GM18868 (cell line): ENCODE results near the gene ANO10.

ENCODE experiments used
- ATAC-seq: cut with Tn5 transposase; IDR thresholded peaks from one replicate; pipeline ENCODE4 v1.9.1; 2021; ENCODE audit warnings: mild to moderate bottlenecking, moderate library complexity; ENCODE audit not compliant: unreplicated experiment

ANO10 gene

DNA sequence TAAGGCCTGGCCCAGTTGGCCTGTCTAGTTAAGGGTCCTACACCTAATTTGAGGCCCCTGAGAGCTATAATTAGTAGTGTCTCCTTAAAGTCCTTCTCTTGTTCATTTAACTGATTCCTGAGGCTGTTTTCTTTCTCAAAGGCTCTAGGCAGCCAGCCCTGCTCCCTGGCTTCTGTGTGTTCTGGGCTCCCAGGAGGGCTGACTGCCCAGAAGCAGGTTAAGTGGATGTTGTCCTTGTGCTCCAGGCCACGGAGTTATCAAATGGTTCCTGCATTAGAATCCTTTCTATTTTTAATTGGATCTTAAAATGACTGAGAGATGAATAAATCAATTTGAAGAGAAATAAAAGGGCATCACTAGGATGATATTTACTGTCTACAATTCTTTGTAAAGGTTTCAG, 195.4 kb downstream of the ANO10 start:
- ATAC-seq = no peak

DNA sequence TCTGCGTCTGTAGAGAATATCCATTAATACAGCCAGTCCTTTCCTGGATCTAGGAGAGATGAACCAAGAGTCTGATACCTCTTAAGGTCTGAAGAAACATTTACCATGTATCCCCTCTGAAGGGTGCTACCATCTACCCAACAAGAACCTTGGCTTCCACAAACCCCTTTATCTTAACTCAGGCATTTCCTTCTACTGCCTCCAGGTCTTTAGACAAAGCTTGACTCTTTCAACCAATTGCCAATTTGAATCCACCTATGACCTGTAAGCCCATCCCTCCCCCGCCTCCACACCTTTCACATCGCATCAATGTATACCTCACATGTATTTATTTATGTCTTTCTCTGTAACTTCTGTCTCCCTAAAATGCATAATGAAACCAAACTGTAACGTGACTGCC, 196.0 kb downstream of the ANO10 start:
- ATAC-seq = no peak

DNA sequence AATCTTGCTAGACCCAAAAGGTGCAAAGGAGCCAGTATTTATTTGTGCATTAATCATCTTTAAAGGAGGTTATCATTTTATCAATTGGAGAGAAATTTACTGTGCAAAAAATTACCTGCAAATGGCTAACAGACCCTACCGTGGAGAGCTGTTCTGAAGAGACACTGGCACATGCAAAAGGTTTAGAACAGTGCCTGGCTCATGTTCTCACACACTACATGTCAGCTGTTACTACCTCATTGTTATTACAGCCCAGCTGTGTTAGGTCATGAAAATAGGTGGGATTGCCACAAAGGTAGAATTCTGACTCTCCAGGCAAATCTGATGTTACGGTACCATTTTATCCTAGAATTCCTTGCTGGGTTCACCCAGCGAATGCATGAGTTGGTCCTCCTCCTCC, 198.2 kb downstream of the ANO10 start:
- no peak for ATAC-seq

DNA sequence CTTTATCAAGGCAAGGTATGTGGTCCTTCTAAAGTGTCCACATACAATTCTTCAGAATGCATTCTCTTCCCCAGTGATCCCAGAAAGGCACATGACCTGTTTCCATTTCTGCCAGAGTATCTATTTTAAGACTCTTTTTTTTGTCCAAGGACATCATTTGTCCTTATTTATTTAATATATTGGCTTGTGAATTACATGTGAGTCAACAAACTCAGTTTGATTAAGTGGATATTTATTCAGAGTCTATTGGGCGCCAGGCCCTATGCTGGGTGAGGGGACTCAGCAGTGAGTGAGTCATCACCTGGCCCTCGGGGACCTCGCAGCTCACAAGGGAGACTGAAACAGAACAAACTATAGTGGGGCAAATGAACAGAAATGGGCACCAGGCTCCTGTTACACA, 198.7 kb downstream of the ANO10 start:
- no peak for ATAC-seq

DNA sequence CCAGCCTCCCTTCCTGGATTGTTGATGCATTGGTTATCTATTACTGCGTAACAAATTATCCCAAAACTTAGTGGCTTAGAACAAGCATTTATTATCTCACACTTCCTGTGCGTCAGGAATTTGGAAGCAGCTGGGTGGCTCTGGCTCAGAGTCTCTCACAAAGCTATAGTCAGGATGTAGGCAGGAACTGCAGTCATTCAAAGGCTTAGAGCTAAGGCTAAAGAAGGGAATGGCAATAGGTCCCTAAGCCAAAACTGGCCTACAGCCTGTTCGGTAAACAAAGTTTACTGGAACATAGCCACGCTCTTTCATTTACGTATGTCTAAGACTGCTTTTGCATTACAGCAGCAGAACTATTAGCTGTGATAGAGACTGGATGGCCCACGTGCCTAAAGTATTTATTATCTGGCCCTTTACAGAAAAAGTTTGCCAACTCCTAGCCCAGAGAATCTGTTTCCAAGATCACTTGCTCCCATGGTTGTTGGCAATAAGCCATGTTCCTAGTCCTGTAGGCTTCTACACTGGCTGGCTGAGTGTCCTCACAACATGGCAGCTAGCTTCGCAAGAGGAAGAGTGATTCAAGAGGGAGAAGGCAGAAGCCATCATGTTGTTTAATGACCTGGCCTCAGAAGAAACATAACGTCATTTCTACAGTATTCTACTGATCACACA, 203.1 kb downstream of the ANO10 start:
- ATAC-seq = no peak

DNA sequence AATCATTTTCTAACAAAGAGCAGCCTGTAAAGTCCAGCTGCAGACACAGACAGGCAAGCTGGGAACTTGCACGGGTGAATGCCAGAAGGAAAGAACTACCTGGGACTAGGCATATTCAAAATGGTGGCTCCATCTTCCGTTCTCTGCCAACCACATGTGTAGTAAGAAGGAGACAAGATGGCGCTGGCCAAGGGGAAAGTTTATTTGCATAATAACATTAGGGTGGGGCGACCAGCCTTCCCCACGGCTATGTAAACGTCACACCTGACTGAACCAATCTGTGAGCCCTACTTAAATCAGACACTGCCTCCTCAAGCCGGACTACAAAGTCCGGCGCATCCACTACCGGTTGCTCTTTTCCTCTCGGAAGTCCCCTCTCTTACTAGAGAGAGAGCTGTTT, 204.7 kb downstream of the ANO10 start:
- ATAC-seq = no peak

DNA sequence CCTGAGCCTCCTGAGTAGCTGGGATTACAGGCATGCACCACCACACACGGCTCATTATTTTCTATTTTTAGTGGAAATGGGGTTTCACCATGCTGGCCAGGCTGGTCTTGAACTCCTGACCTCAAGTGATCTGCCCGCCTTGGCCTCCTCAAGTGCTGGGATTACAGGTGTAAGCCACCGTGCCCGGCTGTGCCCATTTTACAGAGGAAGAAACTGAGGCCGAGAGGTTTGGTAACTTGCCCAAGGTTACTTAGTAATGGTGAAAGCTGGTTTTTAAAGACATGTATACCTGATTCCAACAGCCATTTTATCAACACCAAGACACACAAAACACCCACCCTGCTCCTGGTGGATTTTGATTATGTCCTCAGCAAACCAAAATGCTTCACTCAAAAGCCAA, 206.7 kb downstream of the ANO10 start:
- no peak for ATAC-seq

DNA sequence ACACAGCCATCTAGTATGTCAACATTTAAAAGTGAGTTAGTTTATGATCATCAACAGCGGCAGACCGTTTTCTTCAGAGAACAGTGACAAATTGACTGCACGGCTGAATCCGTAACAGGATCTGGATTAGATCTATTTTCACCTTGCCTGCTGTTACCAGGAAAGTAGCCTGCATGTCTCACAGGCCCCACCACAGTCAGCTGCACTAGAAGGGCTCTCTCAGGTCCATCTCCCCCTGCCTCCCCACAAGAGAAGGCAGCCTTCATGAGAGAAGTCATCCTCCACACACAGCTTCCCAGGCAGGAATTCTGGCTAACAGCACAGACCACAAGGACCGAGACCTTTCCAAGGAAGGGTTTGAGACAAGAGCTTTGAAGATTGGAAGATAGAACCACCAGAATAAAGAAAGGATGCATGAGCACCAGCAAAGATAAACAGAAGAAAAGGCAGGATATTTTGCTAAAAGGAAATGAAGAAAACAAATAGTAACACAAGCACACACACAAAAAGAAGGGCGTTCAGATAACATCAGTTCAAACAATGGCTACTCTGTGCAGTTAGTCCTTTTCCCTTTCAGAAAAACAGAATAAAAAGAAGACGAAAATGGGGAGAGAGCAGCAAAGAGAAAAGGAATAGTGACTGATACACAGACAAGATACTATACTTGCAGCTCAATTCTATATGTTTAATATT, 208.0 kb downstream of the ANO10 start:
- no peak for ATAC-seq

DNA sequence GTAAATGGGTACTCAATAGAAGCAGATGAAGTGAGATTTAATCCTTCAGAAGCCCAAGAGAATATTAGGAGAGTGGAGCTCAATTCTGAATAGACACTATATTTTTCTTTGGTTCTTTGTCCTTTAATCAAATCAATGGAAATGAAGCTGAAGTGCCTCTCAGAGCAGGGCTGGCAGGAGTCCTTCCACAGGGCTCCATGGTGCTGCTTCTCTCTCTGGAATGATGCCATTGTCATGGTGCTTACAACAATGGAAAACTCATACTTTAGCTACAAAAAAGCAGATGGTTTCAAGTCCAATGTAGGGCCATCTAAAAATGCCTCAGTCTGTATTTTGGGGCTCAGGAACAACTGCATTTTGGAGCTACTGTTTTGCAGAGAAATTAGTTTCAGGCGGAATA, 210.4 kb downstream of the ANO10 start:
- ATAC-seq = no peak

DNA sequence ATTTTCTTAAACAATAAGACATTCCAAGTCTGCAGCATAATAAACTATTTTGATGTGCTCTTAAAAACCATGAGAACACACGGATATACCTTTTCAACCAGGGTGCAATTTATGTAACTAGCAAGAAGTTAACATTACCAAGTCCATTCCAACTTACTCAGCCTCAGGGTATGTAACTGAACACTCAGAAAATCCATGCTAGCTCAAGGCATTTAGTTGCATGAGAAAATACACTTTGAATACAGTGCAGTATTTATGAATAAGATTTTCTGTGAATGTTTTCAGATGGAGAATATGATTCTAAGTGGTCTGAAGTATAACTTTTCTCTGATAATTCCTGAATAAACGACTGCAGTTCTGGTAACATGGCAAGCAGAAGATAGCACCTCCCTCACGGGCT, 211.2 kb downstream of the ANO10 start:
- ATAC-seq = no peak

DNA sequence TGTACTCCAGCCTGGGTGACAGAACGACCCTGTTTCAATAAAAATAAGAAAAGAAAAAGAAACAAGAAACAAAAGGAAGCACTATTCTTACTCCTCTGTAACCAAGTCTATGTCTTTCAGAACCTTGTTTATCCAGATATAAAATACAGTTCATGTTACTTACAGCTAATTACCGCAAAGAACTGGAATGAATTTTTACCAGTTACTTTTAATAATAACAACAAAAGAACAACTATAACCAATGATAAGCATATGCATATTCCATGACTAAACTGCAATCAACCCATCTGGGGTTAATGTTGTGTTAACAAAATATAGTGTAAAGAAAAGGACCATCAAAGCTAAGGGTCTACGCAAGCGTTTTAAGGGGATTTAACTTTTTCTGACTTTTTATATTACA, 212.3 kb downstream of the ANO10 start:
- no peak for ATAC-seq

DNA sequence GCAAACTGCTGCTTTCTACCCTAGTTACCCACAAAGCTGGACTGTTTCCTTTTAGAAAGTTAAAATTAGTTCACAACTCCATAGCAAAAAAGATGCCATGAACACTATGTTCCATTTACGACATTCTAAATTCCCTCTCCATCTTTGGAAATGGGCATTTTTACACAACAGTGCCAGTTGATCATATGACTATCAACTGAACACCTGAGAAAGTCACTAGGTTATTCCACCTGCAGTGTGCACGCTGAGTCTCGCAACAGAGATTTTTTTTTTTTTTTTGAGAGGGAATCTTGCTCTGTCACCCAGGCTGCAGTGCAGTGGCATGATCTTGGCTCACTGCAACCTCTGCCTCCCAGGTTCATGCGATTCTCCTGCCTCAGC, 215.2 kb downstream of the ANO10 start:
- ATAC-seq = no peak

DNA sequence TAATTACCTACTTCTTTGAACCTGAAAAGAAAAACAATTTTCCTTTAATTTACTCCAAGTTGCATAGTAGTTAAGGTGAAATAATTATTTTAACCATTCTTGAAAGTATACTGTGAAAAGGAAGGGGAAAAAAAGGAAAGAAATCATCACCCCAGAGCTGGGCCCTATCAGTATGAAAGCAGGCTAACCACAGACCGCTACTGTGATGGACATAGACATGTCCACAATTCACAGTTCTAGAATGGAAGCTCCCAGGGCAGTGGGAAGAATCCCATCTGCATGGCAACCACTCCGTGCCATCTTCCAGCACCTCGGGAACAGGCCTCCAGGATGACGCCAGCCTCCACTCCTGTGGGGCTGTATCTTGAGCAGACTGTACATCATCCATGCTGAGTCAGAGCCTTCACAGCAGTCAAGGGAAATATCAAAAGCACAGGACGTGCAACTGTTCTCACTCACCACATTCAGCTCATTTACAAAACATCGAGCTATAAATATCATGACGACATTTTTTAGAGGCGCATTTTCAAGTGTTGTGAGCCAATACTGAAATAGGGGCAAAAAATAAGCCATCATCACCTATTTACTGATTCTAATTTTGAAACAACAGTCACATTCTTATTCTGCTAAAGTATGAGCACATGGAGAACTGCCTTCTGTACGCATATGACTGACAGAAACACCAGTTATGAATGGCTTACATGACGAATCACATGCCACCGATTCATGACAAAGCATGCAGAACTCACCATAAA, 215.7 kb downstream of the ANO10 start:
- no peak for ATAC-seq

DNA sequence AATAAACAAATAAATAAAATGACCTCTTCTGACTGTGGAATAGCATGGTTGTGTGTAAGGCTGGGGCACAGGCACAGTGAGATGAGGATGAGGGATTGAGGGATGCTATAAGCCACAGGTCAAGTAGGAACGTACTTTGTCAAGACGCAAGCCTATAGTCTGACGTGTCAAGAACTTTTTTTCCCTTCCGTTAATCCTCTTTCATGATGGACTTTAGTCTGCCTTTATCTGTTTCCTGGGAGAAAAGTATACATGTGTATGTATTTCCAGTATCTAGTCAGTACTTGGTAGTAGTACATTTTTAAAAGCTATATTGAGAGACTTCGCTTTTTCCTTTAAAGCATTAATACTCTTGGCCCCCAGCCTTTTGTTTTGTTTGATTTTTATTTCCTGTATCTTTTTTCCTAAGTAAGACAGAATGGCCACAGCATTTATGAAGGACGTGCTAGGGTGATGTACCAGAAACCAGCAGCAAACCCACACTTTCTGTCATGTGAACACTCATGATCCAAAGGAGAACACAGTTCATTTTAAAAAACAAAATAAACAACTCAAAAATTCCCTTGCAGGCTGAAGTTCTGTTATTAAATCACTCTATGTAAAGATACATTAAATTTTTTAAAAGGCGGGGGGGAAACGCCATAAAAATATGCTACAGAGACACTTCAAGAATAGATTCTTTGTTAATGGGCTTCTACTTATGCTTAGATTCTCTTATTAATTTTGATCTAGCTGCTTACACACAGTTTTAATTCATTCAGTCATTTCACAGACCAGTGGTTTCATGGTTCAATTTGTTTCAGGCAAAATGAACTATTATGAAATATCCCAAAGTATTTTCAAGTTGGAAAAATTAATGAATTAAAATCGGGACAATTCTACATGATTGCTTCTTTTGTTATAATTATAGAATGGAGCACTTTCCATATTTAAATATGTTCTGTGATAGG, 220.8 kb downstream of the ANO10 start:
- no peak for ATAC-seq

DNA sequence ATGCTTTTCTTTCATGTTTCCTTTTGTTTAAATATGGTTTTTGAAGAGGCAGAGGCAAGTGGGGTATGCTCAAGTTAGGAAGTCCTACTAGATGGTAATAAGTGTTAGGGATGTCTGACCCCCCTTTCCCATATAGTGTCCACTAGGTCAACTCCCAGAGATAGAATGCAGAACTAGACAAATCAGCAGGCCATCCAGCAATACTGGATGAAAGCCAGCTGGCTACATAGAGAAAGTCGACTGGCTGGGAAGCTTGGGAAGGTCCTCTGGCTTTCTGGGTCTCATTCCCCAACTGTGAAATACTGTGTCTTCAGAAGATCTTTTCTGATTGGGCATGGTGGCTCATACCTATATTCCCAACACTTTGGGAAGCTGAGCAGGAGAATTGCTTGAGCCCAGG, 221.6 kb downstream of the ANO10 start:
- ATAC-seq = no peak

DNA sequence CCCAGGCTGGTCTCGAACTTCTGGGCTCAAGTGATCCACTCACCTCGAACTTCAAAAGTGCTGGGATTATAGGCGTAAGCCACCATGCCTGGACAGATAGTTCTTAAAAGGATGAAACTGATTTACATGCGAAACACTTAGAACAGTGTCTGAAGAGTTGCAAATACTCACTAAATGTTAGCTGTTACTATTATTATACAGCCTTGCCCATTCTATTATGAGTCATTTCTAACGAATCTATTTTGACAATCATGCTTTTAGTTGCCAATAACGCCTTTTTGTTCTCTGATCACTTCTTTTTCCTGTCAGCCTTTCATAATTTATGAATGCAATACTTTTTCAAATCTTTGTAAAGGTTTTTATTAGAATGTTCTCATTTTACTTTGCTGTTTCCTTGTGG, 222.8 kb downstream of the ANO10 start:
- ATAC-seq = no peak

DNA sequence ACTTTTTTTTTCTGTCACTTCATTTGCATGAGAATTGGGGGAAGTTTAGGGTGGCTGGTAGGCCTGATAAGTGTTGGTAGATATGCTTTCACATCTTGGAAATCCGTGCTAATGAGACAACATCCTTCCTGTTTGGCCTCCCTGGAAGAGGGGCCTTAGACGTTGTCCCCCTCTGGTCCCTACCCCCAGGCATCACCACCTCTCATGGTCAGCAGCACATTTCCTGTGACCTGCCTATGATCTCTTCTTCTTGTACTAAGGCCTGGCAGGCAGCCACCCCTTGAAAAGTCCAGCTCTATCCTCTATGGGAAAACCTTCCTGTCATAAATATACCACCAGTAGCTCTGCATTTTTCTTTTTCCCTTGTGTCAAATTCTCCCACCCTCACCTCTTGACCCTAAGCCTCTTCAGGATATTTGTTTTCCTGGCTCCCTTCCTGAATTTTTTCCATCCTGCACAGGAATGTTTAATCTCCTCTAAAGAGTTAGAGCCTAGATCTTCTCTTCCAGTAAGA, 227.7 kb downstream of the ANO10 start:
- ATAC-seq = no peak

DNA sequence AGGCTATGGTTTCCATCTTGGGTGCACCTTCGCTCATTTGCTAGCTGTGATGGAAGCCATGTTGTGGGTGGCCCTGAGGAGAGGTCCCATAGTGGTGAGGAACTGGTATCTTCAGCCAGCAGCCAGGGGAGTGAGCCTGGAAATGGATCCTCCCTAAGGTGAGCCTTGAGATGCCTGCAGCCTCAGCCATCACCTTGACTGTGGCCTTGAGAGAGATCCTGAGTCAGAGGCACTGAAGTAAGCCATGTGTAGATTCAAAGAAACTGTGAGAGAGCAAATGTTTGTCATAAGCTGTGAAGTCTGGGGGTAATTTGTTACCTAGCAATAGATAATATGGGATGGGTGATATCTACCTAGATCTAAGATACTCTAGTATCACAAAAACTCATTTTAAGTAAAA, 230.2 kb downstream of the ANO10 start:
- ATAC-seq = no peak

DNA sequence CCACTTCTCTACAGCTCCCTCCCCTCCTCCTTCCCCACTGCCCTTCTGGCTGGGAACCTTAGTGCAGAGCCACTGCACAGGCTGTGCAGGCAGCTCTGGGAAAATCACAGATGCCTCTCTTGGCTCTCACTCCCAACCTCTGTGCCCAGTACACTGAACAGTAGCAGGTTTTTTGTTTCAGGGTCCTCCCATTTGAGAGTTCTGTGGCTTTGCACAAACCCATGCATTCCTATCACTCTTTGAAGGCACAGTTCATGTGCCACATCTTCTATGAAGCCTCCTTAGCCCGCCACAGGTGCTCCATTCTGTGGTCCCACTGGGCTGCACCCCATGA, 231.6 kb downstream of the ANO10 start:
- ATAC-seq = no peak

DNA sequence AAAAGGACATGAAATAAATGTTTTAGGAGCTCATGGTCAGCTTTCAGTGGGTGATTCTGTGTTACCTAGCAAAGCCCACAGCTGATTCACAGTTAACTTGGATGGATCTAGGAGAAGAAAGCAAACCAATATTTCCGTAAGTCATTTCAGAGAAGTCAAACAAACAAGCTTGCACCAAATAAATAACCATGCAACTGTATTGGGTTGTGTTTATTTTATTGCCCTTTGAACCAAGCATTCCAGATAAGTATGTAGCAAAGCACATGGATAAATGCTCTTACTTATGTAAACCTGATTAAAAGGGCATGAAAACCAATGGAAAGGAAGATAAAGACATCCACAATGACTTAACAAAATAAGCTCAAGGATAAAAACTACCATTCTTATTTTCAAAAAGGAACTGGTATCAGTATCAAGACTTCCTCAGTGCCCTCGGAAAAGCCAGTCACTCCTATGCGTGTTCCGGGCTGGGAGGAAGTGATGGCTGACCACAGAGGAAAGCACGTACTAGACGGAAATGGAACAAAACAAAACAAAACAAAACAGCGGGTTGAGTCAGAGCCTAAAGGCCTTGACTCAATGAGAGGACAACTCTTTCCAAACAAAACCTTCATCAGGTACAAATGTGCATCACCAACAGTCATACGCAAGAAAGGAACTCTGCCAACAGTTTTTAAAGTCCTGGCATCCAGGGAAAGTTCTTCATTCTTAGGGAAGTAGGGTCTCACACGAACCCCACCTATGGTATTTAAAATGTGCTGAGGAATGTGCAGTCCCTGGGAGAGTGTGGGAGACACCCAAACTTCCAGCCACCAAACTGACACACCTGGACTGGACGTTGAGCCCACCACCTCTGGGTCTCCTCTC, 232.2 kb downstream of the ANO10 start:
- ATAC-seq = no peak
